ENCODE data around the gene FBXW8.

The FBXW8 gene

GRCh38 chr12:116922194-116922897 is 11.6 kb downstream of the FBXW8 start:
- Mint-ChIP-seq H3K27ac (no peak overlapping the region), H3K4me3 (no peak overlapping the region), H3K27me3 (ENCODE audit: low read depth, poor library complexity) (peaks cover 4% of the 10 kb centered on the region), H3K9me3 (no peaks in the 10 kb centered on the region), H3K36me3 (ENCODE audit: low read depth) (peaks cover 37% of the 10 kb centered on the region), H3K4me1 (peaks cover 27% of the 10 kb centered on the region)
- DNase-seq, result no peak
- no peak for TF ChIP-seq CTCF (IDR thresholded peaks at IDR 0.05)

- no peak for DNase-seq
- TF ChIP-seq CTCF (IDR thresholded peaks at IDR 0.05), result no peak
- Mint-ChIP-seq H3K36me3 (ENCODE audit: low read depth) (peaks cover 48% of the 10 kb centered on the region), H3K27ac (no peak overlapping the region), H3K27me3 (ENCODE audit: low read depth, poor library complexity) (peaks cover 4% of the 10 kb centered on the region), H3K9me3 (no peaks in the 10 kb centered on the region), H3K4me1 (peaks cover 41% of the 10 kb centered on the region), H3K4me3 (no peak overlapping the region)
Observed at GRCh38 chr12:116924558-116925453, 14.1 kb downstream of the FBXW8 start.

- no peak for DNase-seq
- no peaks in the 10 kb centered on the region for H3K9me3 Mint-ChIP-seq
- peaks cover 4% of the 10 kb centered on the region for H3K27me3 Mint-ChIP-seq (ENCODE audit: low read depth, poor library complexity)
- H3K4me3 Mint-ChIP-seq, result no peak overlapping the region
- TF ChIP-seq CTCF (IDR thresholded peaks at IDR 0.05), result no peak
- H3K36me3 Mint-ChIP-seq (ENCODE audit: low read depth), result peaks cover 54% of the 10 kb centered on the region
- H3K4me1 Mint-ChIP-seq, result peaks cover 44% of the 10 kb centered on the region
- H3K27ac Mint-ChIP-seq, result peak overlapping the region; percentile 94
Observed at GRCh38 chr12:116926283-116927243, 15.8 kb downstream of the FBXW8 start.

- Mint-ChIP-seq H3K4me1 (peaks cover 51% of the 10 kb centered on the region), H3K36me3 (ENCODE audit: low read depth) (peaks cover 54% of the 10 kb centered on the region), H3K9me3 (no peaks in the 10 kb centered on the region), H3K27me3 (ENCODE audit: low read depth, poor library complexity) (peaks cover 4% of the 10 kb centered on the region), H3K27ac (peak overlapping the region; percentile 94), H3K4me3 (no peak overlapping the region)
- no peak for DNase-seq
- no peak for TF ChIP-seq CTCF (IDR thresholded peaks at IDR 0.05)
Observed at GRCh38 chr12:116927244-116927940, 16.6 kb downstream of the FBXW8 start.

- DNase-seq, result no peak
- Mint-ChIP-seq H3K9me3 (no peaks in the 10 kb centered on the region), H3K36me3 (ENCODE audit: low read depth) (peaks cover 56% of the 10 kb centered on the region), H3K27me3 (ENCODE audit: low read depth, poor library complexity) (peaks cover 4% of the 10 kb centered on the region), H3K27ac (no peak overlapping the region), H3K4me3 (no peak overlapping the region), H3K4me1 (peaks cover 51% of the 10 kb centered on the region)
- TF ChIP-seq CTCF (IDR thresholded peaks at IDR 0.05), result no peak
Observed at GRCh38 chr12:116928504-116928903, 17.8 kb downstream of the FBXW8 start.

All from nephron progenitor cell (in vitro differentiated cells).